IMR-90 (cell line): ENCODE measurements around the gene ACAD9.

Source experiments
- CEBPB ChIP-seq: IDR thresholded peaks from 2 replicates; pipeline ENCODE4 v1.6.1; 2012; ENCODE audit warnings: low read depth, low read length, improper control_type of control experiment
- MAZ ChIP-seq: IDR thresholded peaks from 2 replicates; pipeline ENCODE4 v1.6.1; 2012; ENCODE audit warnings: low read depth, mild to moderate bottlenecking, low read length, improper control_type of control experiment, moderate library complexity, borderline replicate concordance
- POLR2A ChIP-seq: IDR thresholded peaks from 2 replicates; pipeline ENCODE4 v1.6.1; 2012; ENCODE audit warnings: mild to moderate bottlenecking, low read depth, low read length
- RAD21 ChIP-seq: IDR thresholded peaks from 2 replicates; pipeline ENCODE4 v1.6.1; 2012; ENCODE audit warnings: low read length, improper control_type of control experiment
- RCOR1 ChIP-seq: IDR thresholded peaks from 2 replicates; pipeline ENCODE4 v1.6.1; 2012; ENCODE audit warnings: mild to moderate bottlenecking, low read length, improper control_type of control experiment; ENCODE audit not compliant: insufficient replicate concordance
- RFX5 ChIP-seq: IDR thresholded peaks from 2 replicates; pipeline ENCODE4 v1.8.0; 2012; ENCODE audit warnings: low read depth, mild to moderate bottlenecking, low read length, moderate library complexity
- TF ChIP-seq, protein P1 (sequence below): fragments of 150-350 bp; IDR thresholded peaks from 2 replicates; pipeline ENCODE4 v1.6.1; 2017; ENCODE audit warnings: mild to moderate bottlenecking, antibody characterized with exemption, low read length, low read depth
- TF ChIP-seq, protein P2 (sequence below): conservative IDR thresholded peaks from 2 replicates; pipeline ENCODE4 v1.5.1; 2012; ENCODE audit warnings: mild to moderate bottlenecking, low read depth, low read length, improper control_type of control experiment

DNA sequence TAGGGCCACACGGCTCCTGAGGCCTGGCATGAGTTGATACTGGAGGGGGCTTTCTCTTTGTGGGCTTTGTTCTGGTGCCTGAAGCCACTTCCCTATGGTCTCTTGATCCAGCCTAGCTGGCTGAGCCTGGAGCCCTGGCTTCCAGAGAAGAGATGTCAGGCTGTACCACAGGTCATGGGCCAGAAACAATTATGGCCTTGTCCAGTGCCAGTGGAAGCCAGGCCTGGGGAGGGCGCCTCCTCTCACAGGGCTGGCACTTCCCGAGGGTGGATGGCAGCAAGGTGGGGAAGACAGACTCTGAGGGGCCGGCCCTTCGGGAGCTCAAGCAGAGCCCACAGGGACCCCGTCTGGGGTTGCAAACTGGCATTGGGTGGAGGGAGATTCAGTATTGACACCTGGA is 34.9 kb upstream of the ACAD9 start:
- TF ChIP-seq, protein P1, sequence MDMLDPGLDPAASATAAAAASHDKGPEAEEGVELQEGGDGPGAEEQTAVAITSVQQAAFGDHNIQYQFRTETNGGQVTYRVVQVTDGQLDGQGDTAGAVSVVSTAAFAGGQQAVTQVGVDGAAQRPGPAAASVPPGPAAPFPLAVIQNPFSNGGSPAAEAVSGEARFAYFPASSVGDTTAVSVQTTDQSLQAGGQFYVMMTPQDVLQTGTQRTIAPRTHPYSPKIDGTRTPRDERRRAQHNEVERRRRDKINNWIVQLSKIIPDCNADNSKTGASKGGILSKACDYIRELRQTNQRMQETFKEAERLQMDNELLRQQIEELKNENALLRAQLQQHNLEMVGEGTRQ: no peak
- no peak for TF ChIP-seq POLR2A
- TF ChIP-seq RCOR1: no peak
- TF ChIP-seq, protein P2, sequence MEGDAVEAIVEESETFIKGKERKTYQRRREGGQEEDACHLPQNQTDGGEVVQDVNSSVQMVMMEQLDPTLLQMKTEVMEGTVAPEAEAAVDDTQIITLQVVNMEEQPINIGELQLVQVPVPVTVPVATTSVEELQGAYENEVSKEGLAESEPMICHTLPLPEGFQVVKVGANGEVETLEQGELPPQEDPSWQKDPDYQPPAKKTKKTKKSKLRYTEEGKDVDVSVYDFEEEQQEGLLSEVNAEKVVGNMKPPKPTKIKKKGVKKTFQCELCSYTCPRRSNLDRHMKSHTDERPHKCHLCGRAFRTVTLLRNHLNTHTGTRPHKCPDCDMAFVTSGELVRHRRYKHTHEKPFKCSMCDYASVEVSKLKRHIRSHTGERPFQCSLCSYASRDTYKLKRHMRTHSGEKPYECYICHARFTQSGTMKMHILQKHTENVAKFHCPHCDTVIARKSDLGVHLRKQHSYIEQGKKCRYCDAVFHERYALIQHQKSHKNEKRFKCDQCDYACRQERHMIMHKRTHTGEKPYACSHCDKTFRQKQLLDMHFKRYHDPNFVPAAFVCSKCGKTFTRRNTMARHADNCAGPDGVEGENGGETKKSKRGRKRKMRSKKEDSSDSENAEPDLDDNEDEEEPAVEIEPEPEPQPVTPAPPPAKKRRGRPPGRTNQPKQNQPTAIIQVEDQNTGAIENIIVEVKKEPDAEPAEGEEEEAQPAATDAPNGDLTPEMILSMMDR: no peak
- TF ChIP-seq RAD21: no peak
- TF ChIP-seq MAZ: no peak
- no peak for TF ChIP-seq RFX5
- TF ChIP-seq CEBPB: no peak
